NCI-H345 treated with DMSO at 0.1 percent for 48 hours (cell line): Measurements from ENCODE around the gene LRRC26.
A peak's percentile ranks its signal among the peaks of the same experiment; 100 is the strongest.

ENCODE experiments used
- DNase-seq: peaks from one replicate; lab custom pipeline; 2025; ENCODE audit not compliant: unreplicated experiment; lab: John Stamatoyannopoulos, UW

Gene LRRC26

DNA sequence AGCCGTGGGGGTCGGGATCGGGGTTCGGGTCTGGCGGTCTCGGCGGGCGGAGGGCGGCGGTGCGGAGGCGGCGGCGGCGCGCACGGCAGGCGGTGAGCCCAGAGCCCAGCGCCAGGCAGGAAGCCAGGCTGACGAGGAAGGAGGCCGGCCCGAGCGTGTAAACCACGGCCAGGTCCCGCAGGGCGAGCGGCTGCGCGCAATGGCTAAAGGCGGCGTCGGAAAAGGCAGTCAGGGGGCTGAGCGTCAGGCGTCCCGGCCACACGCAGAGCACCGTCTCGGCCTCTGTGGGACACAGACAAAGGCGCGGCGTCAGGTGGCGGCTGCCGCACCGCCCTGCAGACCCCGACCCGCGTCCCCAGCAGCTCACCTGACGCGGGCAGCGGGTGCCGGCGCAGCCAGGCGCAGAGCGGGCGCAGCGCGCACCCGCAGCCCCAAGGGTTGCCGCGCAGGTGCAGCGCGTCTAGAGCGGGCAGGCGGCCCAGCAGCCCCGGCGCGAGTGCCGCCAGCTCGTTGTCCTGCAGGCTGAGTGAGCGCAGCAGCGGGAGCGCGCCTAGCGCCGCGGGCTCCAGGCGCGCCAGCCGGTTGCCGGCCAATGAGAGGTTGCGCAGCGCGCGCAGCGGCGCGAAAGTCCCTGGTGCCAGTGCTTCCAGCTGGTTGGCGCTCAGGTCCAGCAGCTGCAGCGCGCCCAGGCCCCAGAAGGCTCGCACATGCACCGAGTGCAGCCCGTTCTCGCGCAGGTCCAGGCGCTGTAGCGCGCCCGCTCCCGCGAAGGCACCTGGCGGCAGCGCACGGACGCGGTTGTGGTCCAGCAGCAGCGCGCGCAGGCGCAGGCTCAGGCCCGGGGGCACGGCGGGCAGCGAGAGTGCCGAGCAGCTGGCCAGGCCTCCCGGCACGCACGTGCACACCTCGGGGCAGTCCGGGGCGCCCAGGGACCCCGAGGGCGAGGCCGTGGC is 671 bp downstream of the LRRC26 start:
- peak; percentile 80 for DNase-seq

- no peak for DNase-seq
Measured at GRCh38 chr9:137168573-137168903, 1.3 kb downstream of the LRRC26 start.

DNA sequence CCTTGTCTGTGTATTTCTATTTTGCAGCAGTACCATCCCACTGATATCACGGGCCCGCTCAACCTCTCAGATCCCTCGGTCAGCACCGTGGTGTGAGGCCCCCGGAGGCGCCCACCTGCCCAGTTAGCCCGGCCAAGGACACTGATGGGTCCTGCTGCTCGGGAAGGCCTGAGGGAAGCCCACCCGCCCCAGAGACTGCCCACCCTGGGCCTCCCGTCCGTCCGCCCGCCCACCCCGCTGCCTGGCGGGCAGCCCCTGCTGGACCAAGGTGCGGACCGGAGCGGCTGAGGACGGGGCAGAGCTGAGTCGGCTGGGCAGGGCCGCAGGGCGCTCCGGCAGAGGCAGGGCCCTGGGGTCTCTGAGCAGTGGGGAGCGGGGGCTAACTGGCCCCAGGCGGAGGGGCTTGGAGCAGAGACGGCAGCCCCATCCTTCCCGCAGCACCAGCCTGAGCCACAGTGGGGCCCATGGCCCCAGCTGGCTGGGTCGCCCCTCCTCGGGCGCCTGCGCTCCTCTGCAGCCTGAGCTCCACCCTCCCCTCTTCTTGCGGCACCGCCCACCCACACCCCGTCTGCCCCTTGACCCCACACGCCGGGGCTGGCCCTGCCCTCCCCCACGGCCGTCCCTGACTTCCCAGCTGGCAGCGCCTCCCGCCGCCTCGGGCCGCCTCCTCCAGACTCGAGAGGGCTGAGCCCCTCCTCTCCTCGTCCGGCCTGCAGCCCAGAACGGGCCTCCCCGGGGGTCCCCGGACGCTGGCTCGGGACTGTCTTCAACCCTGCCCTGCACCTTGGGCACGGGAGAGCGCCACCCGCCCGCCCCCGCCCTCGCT is 1.9 kb downstream of the LRRC26 start:
- no peak for DNase-seq

GRCh38 chr9:137167277-137167746 is 2.5 kb downstream of the LRRC26 start:
- peak; percentile 6 for DNase-seq

DNA sequence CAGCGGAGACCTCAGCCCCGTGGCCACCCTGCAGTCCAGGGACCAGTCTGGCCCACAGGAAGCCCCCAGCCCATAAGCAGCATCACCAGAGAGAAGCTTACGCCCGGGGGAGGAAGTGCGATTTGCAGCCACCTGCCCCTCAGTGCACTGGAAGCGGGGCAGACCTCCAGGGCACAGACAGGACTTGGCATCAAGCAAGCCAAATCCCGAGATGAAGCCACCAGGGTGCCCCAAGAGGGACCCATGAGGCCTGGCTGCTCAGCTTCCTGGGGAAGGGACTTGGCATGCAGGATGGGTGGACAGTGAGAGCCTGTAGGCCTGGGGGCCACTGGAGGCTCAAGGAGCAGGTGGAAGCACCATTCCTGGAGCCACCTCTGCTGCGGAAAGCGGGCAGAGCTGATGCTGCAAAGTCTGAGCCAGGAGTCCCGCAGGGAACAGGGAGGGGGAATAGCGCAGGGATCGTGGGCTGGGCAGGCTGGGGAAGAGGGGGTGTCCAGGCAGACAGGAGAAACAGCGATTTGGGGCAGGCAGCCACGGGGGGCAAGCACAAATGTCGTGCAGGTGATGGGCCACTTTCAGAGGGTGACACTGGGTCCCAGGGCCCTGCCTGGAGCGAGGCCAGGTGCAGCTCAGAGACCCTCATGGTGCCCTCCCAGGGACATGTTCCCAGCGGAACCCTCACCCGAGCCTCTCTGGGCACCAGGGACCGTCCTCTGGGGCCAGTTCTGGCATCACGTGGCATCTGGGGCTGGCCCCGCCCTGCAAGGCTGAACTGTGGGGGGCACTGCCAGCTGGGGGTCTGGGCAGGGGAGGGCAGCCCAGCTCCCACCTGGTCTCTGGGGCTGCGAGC is 3.2 kb downstream of the LRRC26 start:
- DNase-seq = no peak

- no peak for DNase-seq
Measured at GRCh38 chr9:137165250-137165836, 4.5 kb downstream of the LRRC26 start.

GRCh38 chr9:137164370-137165249 is 5.2 kb downstream of the LRRC26 start:
- DNase-seq = no peak

DNA sequence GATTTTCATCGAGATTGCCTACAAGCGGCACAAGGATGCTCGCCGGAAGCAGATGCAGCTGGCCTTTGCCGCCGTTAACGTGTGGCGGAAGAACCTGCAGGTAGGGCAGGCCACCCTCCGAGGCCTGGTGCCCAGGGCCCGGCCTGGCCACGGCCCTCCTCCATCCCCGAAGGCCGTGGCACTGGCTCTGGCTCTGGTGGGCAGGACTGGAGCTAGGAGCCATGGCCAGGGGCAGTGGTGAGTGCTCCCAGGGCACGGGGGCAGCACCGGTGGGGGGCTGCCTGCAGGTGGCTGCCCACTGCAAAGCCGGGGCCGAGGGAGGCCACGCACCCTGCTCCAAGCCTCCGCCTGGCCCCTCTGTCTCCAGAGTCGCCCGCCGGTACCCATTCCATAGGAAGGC is 6.0 kb downstream of the LRRC26 start:
- DNase-seq = no peak

DNA sequence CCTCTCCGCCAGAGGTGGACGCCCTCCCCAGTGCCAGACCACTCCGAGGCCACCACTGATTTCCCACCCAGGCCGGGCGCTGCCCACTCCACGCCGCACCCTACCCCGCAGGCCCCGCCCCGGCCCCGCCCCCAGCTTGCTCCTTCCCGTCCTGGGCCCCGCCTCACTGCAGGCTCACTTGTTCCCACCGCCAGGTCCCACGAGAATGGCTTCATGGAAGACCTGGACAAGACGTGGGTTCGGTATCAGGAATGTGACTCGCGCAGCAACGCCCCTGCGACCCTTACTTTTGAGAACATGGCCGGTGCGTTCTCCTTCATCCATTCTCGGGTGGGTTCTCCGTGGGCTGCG is 6.5 kb downstream of the LRRC26 start:
- DNase-seq = no peak

DNA sequence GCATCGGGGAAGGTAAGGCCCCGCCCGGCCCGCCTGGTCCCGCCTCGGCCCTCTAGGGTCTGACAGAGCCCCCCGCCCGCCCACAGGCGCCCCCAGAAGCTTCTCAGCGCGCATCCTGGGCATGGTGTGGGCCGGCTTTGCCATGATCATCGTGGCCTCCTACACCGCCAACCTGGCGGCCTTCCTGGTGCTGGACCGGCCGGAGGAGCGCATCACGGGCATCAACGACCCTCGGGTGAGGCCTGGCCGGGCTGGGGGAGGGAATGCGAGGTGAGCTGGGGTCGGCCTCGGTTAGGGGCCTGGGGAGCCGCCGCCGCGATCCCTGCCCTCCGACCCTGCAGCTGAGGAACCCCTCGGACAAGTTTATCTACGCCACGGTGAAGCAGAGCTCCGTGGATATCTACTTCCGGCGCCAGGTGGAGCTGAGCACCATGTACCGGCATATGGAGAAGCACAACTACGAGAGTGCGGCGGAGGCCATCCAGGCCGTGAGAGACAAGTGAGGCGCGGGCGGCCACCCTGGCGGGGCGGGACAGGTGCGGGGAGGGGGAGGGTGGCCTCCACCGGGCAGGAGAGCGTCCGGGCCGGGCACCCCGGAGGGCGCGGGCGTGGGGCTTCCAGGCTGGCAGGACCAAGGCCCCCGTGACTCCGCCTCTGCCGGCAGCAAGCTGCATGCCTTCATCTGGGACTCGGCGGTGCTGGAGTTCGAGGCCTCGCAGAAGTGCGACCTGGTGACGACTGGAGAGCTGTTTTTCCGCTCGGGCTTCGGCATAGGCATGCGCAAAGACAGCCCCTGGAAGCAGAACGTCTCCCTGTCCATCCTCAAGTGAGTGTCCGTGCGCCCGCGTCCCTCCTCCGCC is 7.1 kb downstream of the LRRC26 start:
- no peak for DNase-seq

GRCh38 chr9:137161558-137162486 is 8.0 kb downstream of the LRRC26 start:
- no peak for DNase-seq

- peak; percentile 50 for DNase-seq
Measured at GRCh38 chr9:137160716-137161557, 8.9 kb downstream of the LRRC26 start.

DNA sequence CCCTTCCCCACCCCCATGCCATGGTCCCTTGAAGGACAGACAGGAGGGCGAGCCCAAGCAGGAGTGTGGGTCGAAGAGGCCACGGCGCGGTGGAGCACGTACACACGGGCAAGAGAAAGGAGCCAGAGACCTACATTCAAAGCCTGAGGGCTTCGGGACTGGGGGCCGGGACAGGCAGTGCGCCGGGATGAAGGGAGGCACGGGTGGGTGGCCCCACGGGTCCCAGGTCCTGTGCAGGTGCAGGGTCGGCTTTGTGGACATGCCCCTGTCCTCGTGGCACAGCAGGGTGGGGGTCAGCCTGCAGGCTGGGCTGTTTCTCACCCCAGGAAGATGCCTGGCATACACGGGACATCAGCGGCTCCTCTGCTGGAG is 9.8 kb downstream of the LRRC26 start:
- no peak for DNase-seq

DNA sequence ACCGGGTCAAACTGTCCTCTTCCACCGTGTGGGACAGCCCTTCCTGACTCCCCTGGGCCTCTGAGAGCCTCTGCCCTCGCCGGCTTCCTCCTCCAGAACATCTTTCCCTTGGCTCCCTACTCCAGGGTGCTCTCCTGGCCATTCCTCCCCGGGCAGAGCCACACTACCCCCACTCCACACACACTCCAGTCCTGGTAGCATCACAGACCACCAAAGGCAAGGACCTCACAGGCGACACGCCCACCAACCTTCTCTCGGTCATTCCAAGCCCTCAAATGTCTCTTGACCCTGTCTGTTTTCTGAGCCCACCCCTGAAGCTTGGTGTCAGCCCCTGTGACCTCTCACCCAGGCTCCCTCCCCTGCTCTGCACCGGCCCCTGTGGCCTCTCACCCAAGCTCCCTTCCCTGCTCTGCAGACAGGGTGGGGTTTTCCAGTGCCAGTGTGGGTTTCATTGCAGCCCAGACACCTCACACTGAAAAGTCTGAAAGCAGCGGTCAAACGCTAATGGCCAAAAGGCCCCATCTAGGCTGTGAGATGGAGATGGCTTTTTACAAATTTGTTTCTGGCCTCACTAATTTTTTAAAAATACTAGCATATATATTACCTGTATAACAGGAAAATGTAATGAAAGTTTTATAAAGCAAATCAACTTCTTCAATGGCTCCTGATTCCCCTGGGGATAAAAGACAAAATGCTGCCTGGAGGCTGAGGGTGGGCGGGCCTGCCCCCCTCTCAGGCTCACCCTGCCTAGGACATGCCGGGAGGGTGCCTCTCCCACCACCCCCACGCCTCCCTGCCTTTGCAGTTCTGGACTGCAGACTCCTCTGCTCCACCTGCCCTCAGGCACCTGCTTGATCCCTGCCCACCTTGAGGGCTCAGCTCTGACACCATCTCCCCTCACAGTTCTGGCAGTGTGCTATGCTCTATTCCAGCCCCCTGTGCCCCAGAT is 10.5 kb downstream of the LRRC26 start:
- no peak for DNase-seq

GRCh38 chr9:137158625-137159024 is 11.2 kb downstream of the LRRC26 start:
- no peak for DNase-seq
